Lower leg skin (tissue), 3 donors: Measurements from ENCODE around the gene ST8SIA6.

ENCODE experiments used
- CTCF ChIP-seq, 3 donors: fragments of 450-650 bp; IDR thresholded peaks; one replicate each; pipeline ENCODE4 v1.5.1; 2016; ENCODE audit warnings: antibody characterized with exemption in 3 of 3, mild to moderate bottlenecking in 3 of 3, moderate library complexity in 2 of 3
- POLR2A ChIP-seq, 2 donors: fragments of 450-650 bp; IDR thresholded peaks; one replicate each; pipeline ENCODE4 v1.6.1; 2016 to 2017; ENCODE audit warnings: antibody characterized with exemption in 2 of 2, mild to moderate bottlenecking in 1 of 2, moderate library complexity in 1 of 2

- no peak for TF ChIP-seq CTCF (IDR thresholded peaks at IDR 0.05)
- TF ChIP-seq POLR2A (IDR thresholded peaks at IDR 0.05), result no peak
Observed at GRCh38 chr10:17494626-17495260, 40.3 kb upstream of the ST8SIA6 start.
